ENCODE results near the gene KCNT1. TPM values are rescaled to one million over a fixed set of nuclear protein-coding genes. Genes with fewer than 3 reads are reported as not detected.

The KCNT1 gene
- total RNA-seq, 4 donors from 2014 or later, result 0.21 TPM; not detected in 3

DNA sequence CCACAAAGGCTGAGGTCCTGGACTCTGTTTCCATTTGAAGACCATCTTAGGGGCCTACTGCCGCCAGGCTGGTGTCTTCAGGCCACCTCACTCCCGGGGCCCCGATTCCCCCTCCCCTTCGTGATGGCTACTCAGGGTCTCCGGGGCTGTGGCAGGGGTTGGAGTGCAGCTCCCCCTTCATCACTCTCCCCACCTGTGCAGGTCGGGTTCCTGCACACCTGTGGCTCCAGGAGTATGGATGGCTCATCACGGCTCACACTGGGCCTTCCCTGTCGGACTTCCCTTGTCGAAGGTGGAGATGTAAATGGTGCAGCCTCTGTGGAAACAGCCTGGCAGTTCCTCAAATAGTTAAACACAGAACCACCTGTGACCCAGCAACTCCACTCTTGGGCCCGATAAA is 27.0 kb upstream of the KCNT1 start:
- Histone ChIP-seq H3K4me3 (replicated peaks in 1 of 3) (no peak overlapping the region), H3K9me3 (no peaks in the 10 kb centered on the region), H3K4me1 (no peaks in the 10 kb centered on the region), H3K36me3 (no peaks in the 10 kb centered on the region), H3K27me3 (no peaks in the 10 kb centered on the region), H3K27ac (no peak overlapping the region)
- no peak for DNase-seq
- 66 to 76% methylated on average over 10 of the region's 10 CpGs for WGBS, 2 donors
- intact Hi-C loops (cut with DNase I), result no loop called here
- no peak for TF ChIP-seq POLR2A (IDR thresholded peaks at IDR 0.05)
- no peak for TF ChIP-seq CTCF (IDR thresholded peaks at IDR 0.05)

DNA sequence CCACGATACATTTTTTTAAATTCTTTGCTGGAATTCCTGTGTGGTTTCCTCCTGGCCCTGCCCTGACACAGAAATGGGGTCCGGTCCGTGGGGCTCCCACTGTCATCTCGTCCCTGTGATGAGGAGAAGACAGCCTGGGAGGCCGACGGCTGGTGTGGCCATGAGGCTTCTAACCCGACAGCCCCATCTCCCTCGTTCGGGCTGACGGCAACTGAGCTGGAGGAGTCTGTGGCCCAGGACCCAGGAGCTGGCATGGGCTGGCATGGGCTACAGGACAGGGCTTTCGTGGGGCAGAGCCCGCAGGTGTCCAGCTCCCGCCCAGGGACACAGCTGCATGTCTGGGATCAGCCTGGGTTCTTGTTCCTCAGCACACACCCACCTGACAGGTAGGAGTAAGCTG is 25.1 kb upstream of the KCNT1 start:
- no peak overlapping the region for H3K4me3 ChIP-seq (replicated peaks in 1 of 3)
- H3K4me1 ChIP-seq, result no peaks in the 10 kb centered on the region
- no peaks in the 10 kb centered on the region for H3K27me3 ChIP-seq
- no peaks in the 10 kb centered on the region for H3K36me3 ChIP-seq
- TF ChIP-seq CTCF (IDR thresholded peaks at IDR 0.05), result no peak
- TF ChIP-seq POLR2A (IDR thresholded peaks at IDR 0.05), result no peak
- DNase-seq, result no peak
- WGBS, 2 donors, result 83% methylated on average over 7 of the region's 13 CpGs
- no peaks in the 10 kb centered on the region for H3K9me3 ChIP-seq
- no peak overlapping the region for H3K27ac ChIP-seq
- intact Hi-C loops (cut with DNase I), result no loop called here

DNA sequence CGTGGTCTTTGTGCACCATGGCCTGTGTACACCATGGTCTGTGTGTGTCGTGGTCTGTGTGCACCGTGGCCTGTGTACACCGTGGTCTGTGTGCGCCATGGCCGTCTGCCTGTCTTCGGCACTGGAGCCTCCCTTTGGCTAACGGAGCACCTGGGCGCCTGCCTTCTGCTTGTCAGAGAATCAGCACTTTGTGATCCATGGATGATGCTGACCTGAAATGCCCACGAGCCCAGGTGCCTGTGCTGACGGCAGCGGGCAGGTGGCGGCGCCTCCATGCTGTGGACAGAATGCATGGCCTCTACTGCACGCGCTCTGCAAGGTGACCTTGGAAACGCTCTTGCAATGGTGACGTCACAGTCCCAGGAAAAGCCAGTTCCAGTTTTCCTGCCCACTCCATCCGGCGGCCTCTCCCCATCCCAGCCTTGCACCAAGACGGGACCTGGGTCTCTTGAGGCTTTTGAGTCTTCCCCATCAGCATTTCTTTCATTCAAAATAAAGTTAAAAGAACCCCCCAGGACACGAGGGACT is 24.3 kb upstream of the KCNT1 start:
- Histone ChIP-seq H3K27ac (no peak overlapping the region), H3K36me3 (no peaks in the 10 kb centered on the region), H3K27me3 (no peaks in the 10 kb centered on the region), H3K9me3 (no peaks in the 10 kb centered on the region), H3K4me3 (replicated peaks in 1 of 3) (no peak overlapping the region), H3K4me1 (no peaks in the 10 kb centered on the region)
- TF ChIP-seq POLR2A (IDR thresholded peaks at IDR 0.05), result no peak
- intact Hi-C loops (cut with DNase I), result no loop called here
- no peak for DNase-seq
- 82 to 85% methylated on average over 22 of the region's 22 CpGs for WGBS, 2 donors

GRCh38 chr9:135678236-135679017 is 23.6 kb upstream of the KCNT1 start:
- DNase-seq, result no peak
- Histone ChIP-seq H3K9me3 (no peaks in the 10 kb centered on the region), H3K36me3 (no peaks in the 10 kb centered on the region), H3K27me3 (no peaks in the 10 kb centered on the region), H3K4me3 (replicated peaks in 1 of 3) (no peak overlapping the region), H3K4me1 (no peaks in the 10 kb centered on the region), H3K27ac (no peak overlapping the region)
- TF ChIP-seq POLR2A (IDR thresholded peaks at IDR 0.05) (no peak), CTCF (IDR thresholded peaks at IDR 0.05) (no peak)
- intact Hi-C loops (cut with DNase I), result no loop called here
- WGBS, 2 donors, result 92% methylated on average over 16 to 18 of the region's 20 CpGs

DNA sequence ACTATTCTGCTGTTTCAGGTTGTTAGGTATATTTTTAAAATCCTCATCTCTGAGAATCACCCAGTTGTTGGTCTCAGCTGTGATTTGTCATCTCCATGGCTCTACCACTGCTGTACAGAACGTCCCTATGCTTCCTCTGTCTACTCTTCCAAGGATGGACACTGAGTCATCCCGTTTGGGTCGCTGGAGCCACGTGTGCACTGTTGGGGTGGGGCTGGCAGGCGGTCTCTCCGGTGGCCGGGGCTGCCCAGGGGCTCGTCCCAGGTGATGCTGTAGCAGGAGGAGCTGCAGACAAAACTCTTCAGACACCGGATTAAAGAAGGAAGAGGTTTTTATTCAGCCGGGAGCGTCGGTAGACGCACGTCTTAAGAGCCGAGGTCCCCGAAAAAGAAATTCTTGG is 21.9 kb upstream of the KCNT1 start:
- Histone ChIP-seq H3K9me3 (no peaks in the 10 kb centered on the region), H3K4me1 (no peaks in the 10 kb centered on the region), H3K27ac (no peak overlapping the region), H3K36me3 (no peaks in the 10 kb centered on the region), H3K27me3 (no peaks in the 10 kb centered on the region), H3K4me3 (replicated peaks in 1 of 3) (no peak overlapping the region)
- intact Hi-C loops (cut with DNase I), result no loop called here
- DNase-seq, result no peak
- WGBS, 2 donors, result 67 to 71% methylated on average over 16 of the region's 16 CpGs
- TF ChIP-seq POLR2A (IDR thresholded peaks at IDR 0.05) (no peak), CTCF (IDR thresholded peaks at IDR 0.05) (no peak)

Data from thyroid gland (tissue), 4 donors.